PC-3 (cell line): Measurements from ENCODE around the gene HEXIM1. TPM values are rescaled to one million over a fixed set of nuclear protein-coding genes. Genes with fewer than 3 reads are reported as not detected.

Experiments used
- ATAC-seq: fragments of 200-7000 bp; cut with Tn5 transposase; 2 replicates; pipeline ENCODE4 v1.9.1; 2020; ENCODE audit warnings: mild to moderate bottlenecking, moderate library complexity
- BruUV-seq: library from RNA; stranded (reverse); fragments of 400-500 nt; replicated peaks from 2 replicates; lab custom pipeline; 2021; lab: Mats Ljungman, UMichigan
- CTCF ChIA-PET: fragments of 300-600 bp; sonication (Branson Sonifier 250); formaldehyde crosslinking; loops from one replicate; lab custom pipeline; 2022; ENCODE audit warnings: antibody characterized with exemption; lab: Charles Lee
- POLR2A ChIA-PET: fragments of 300-600 bp; sonication (Branson Sonifier 250); formaldehyde crosslinking; loops from one replicate; lab custom pipeline; 2022; ENCODE audit warnings: antibody characterized with exemption; ENCODE audit not compliant: unreplicated experiment; lab: Charles Lee
- DNase-seq: peaks from one replicate; pipeline ENCODE4 v3.0.0-alpha.2; 2015
- H2AFZ ChIP-seq: fragments of 300-600 bp; sonication (generic); 2 replicates; pipeline ENCODE4 v1.6.0; 2016; ENCODE audit warnings: antibody characterized with exemption, low read length
- H3F3A ChIP-seq: fragments of 300-600 bp; sonication (generic); one replicate; pipeline ENCODE4 v1.6.0; 2017; ENCODE audit warnings: antibody characterized with exemption, low read length, control low read depth, mild to moderate bottlenecking; ENCODE audit not compliant: unreplicated experiment
- H3K27ac ChIP-seq: fragments of 300-600 bp; sonication (generic); 2 replicates; pipeline ENCODE4 v1.5.1; 2016; ENCODE audit warnings: mild to moderate bottlenecking, low read length
- H3K27me3 ChIP-seq: fragments of 300-600 bp; sonication (generic); 2 replicates; pipeline ENCODE4 v1.6.1; 2016; ENCODE audit warnings: low read length, mixed read lengths
- H3K36me3 ChIP-seq: fragments of 300-600 bp; sonication (generic); 2 replicates; pipeline ENCODE4 v1.6.1; 2016; ENCODE audit warnings: low read depth, mixed run types, low read length, mixed read lengths
- H3K4me1 ChIP-seq: fragments of 300-600 bp; sonication (generic); 2 replicates; pipeline ENCODE4 v1.5.1; 2016; ENCODE audit warnings: low read length; ENCODE audit not compliant: insufficient read depth
- H3K4me2 ChIP-seq: fragments of 300-600 bp; sonication (generic); 2 replicates; pipeline ENCODE4 v1.6.0; 2016; ENCODE audit warnings: low read length
- H3K4me3 ChIP-seq: fragments of 300-600 bp; sonication (generic); 2 replicates; pipeline ENCODE4 v1.5.1; 2016; ENCODE audit warnings: mild to moderate bottlenecking, low read length, mixed read lengths
- H3K79me2 ChIP-seq: fragments of 300-600 bp; sonication (generic); 2 replicates; pipeline ENCODE4 v1.6.1; 2017; ENCODE audit warnings: low read length, mixed read lengths
- H3K9ac ChIP-seq: fragments of 300-600 bp; sonication (generic); 2 replicates; pipeline ENCODE4 v1.6.0; 2016; ENCODE audit warnings: mild to moderate bottlenecking, low read length
- H3K9me2 ChIP-seq: fragments of 300-600 bp; sonication (generic); replicated peaks from 2 replicates; pipeline ENCODE4 v1.6.1; 2016; ENCODE audit warnings: mixed run types, low read length, mixed read lengths
- H3K9me3 ChIP-seq: fragments of 300-600 bp; sonication (generic); 2 replicates; pipeline ENCODE4 v1.6.1; 2016; ENCODE audit warnings: low read length, mixed read lengths
- H4K20me1 ChIP-seq: fragments of 300-600 bp; sonication (generic); 2 replicates; pipeline ENCODE4 v1.6.1; 2016; ENCODE audit warnings: low read length, mixed read lengths
- CTCF ChIP-seq: fragments of 300-600 bp; sonication (generic); conservative IDR thresholded peaks from 2 replicates; pipeline ENCODE4 v1.5.1; 2017; ENCODE audit warnings: antibody characterized with exemption, low read depth, mild to moderate bottlenecking, low read length
- EZH2 ChIP-seq: fragments of 300-600 bp; sonication (generic); IDR thresholded peaks from one replicate; pipeline ENCODE4 v1.6.1; 2017; ENCODE audit warnings: antibody characterized with exemption, mild to moderate bottlenecking, low read length; ENCODE audit not compliant: unreplicated experiment
- EZH2phosphoT487 ChIP-seq: fragments of 300-600 bp; sonication (generic); IDR thresholded peaks from 2 replicates; pipeline ENCODE4 v1.6.1; 2018; ENCODE audit warnings: mild to moderate bottlenecking, antibody characterized with exemption, low read length, borderline replicate concordance
- intact Hi-C: fragments of 100-400 bp; cut with micrococcal nuclease; formaldehyde crosslinking; loops from 2 replicates; pipeline ENCODE4 v1.9.0; 2023
- total RNA-seq: library from RNA; depleted of rRNA; stranded (reverse); fragments of >200 nt; gene quantifications from 2 replicates; pipeline ENCODE4 v1.2.3, GENCODE V29; 2014

The HEXIM1 gene
- total RNA-seq, 1 experiment from 2014 or later: 47.3 TPM

- peaks cover 75% of the 10 kb centered on the region for H3K36me3 ChIP-seq
- no peak for DNase-seq
- ChIA-PET CTCF (no interaction called here), POLR2A (no interaction called here)
- TF ChIP-seq EZH2 (no peak), EZH2phosphoT487 (no peak)
- peaks cover 3% of the 10 kb centered on the region for H3F3A ChIP-seq
- no peaks in the 10 kb centered on the region for H3K9me3 ChIP-seq
- no TSS peak for BruUV-seq
- intact Hi-C loops: no loop called here
- no peaks in the 10 kb centered on the region for H3K79me2 ChIP-seq
- H3K27ac ChIP-seq: no peak overlapping the region
- no peak overlapping the region for H3K4me2 ChIP-seq
- H2AFZ ChIP-seq: no peak overlapping the region
- H3K4me3 ChIP-seq: no peak overlapping the region
- no peaks in the 10 kb centered on the region for H3K4me1 ChIP-seq
- no peaks in the 10 kb centered on the region for H3K9me2 ChIP-seq
- no peak overlapping the region for H3K9ac ChIP-seq
- no peaks in the 10 kb centered on the region for H4K20me1 ChIP-seq
- H3K27me3 ChIP-seq: no peaks in the 10 kb centered on the region
- ATAC-seq: no peak
These were observed 44.9 kb upstream of the HEXIM1 start for GRCh38 chr17:45103269-45103795.

- no peaks in the 10 kb centered on the region for H3K27me3 ChIP-seq
- no TSS peak for BruUV-seq
- H3K27ac ChIP-seq: no peak overlapping the region
- H4K20me1 ChIP-seq: no peaks in the 10 kb centered on the region
- peaks cover 3% of the 10 kb centered on the region for H3F3A ChIP-seq
- DNase-seq (no peak), ATAC-seq (no peak)
- no peak overlapping the region for H2AFZ ChIP-seq
- no peaks in the 10 kb centered on the region for H3K9me3 ChIP-seq
- no peaks in the 10 kb centered on the region for H3K79me2 ChIP-seq
- intact Hi-C loops: no loop called here
- no peak overlapping the region for H3K9ac ChIP-seq
- H3K4me2 ChIP-seq: no peak overlapping the region
- TF ChIP-seq EZH2phosphoT487: no peak
- no peak for TF ChIP-seq CTCF
- TF ChIP-seq EZH2: no peak
- H3K36me3 ChIP-seq: peaks cover 73% of the 10 kb centered on the region
- POLR2A ChIA-PET: no interaction called here
- no peaks in the 10 kb centered on the region for H3K4me1 ChIP-seq
- H3K4me3 ChIP-seq: no peak overlapping the region
- no peaks in the 10 kb centered on the region for H3K9me2 ChIP-seq
- CTCF ChIA-PET: interaction anchor here (2.4 kb wide), 1 partner anchor 31 kb away, joined by 15 read pairs; the partner anchor contains the start of gene ACBD4
These were observed 44.2 kb upstream of the HEXIM1 start for GRCh38 chr17:45104029-45104428.

- no peaks in the 10 kb centered on the region for H4K20me1 ChIP-seq
- POLR2A ChIA-PET: no interaction called here
- H3K4me2 ChIP-seq: no peak overlapping the region
- DNase-seq (no peak), ATAC-seq (no peak)
- no peaks in the 10 kb centered on the region for H3K9me2 ChIP-seq
- H3K27ac ChIP-seq: no peak overlapping the region
- H2AFZ ChIP-seq: no peak overlapping the region
- peaks cover 3% of the 10 kb centered on the region for H3F3A ChIP-seq
- H3K4me3 ChIP-seq: no peak overlapping the region
- no TSS peak for BruUV-seq
- H3K4me1 ChIP-seq: no peaks in the 10 kb centered on the region
- no peak for TF ChIP-seq EZH2phosphoT487
- no peak for TF ChIP-seq EZH2
- TF ChIP-seq CTCF: no peak
- H3K9ac ChIP-seq: no peak overlapping the region
- CTCF ChIA-PET: interaction anchor here (2.4 kb wide), 1 partner anchor 31 kb away, joined by 15 read pairs; the partner anchor contains the start of gene ACBD4
- H3K79me2 ChIP-seq: no peaks in the 10 kb centered on the region
- intact Hi-C loops: no loop called here
- H3K27me3 ChIP-seq: no peaks in the 10 kb centered on the region
- no peaks in the 10 kb centered on the region for H3K9me3 ChIP-seq
- peaks cover 70% of the 10 kb centered on the region for H3K36me3 ChIP-seq
These were observed 43.8 kb upstream of the HEXIM1 start for GRCh38 chr17:45104497-45104896.
